Gastroesophageal sphincter (tissue), 3 donors: ENCODE results near the gene KMT2C.
"Not testable (repeated sequence)": the region's sequence is repeated elsewhere in the genome, so short reads cannot be mapped to it uniquely, and the experiment has no call there.

Experiments used
- POLR2A ChIP-seq, 2 donors: fragments of 450-650 bp; IDR thresholded peaks; one replicate each; pipeline ENCODE4 v1.6.1; 2017; ENCODE audit warnings: antibody characterized with exemption in 2 of 2, mild to moderate bottlenecking in 2 of 2, moderate library complexity in 1 of 2
- TF ChIP-seq, protein P1 (sequence below), 4 experiments: fragments of 200-600 bp in 2 of 4; fragments of 450-650 bp in 2 of 4; sonication (generic) in 1 of 4; IDR thresholded peaks; one replicate each; pipeline ENCODE4 v1.5.1; 2017 to 2019; ENCODE audit warnings: antibody characterized with exemption in 4 of 4, mild to moderate bottlenecking in 2 of 4, moderate library complexity in 2 of 4

- not testable (repeated sequence) for TF ChIP-seq POLR2A (IDR thresholded peaks at IDR 0.05)
- TF ChIP-seq, protein P1, sequence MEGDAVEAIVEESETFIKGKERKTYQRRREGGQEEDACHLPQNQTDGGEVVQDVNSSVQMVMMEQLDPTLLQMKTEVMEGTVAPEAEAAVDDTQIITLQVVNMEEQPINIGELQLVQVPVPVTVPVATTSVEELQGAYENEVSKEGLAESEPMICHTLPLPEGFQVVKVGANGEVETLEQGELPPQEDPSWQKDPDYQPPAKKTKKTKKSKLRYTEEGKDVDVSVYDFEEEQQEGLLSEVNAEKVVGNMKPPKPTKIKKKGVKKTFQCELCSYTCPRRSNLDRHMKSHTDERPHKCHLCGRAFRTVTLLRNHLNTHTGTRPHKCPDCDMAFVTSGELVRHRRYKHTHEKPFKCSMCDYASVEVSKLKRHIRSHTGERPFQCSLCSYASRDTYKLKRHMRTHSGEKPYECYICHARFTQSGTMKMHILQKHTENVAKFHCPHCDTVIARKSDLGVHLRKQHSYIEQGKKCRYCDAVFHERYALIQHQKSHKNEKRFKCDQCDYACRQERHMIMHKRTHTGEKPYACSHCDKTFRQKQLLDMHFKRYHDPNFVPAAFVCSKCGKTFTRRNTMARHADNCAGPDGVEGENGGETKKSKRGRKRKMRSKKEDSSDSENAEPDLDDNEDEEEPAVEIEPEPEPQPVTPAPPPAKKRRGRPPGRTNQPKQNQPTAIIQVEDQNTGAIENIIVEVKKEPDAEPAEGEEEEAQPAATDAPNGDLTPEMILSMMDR (IDR thresholded peaks at IDR 0.05), result not testable (repeated sequence)
Observed at GRCh38 chr7:152376716-152377484, 58.9 kb downstream of the KMT2C start.
